Measurements from ENCODE around the gene TRDN. TPM values are rescaled to one million over a fixed set of nuclear protein-coding genes. Genes with fewer than 3 reads are reported as not detected.
"Not testable (repeated sequence)": the region's sequence is repeated elsewhere in the genome, so short reads cannot be mapped to it uniquely, and the experiment has no call there.

TRDN gene
- total RNA-seq, 1 experiment from 2014 or later, result 39.8 TPM

DNA sequence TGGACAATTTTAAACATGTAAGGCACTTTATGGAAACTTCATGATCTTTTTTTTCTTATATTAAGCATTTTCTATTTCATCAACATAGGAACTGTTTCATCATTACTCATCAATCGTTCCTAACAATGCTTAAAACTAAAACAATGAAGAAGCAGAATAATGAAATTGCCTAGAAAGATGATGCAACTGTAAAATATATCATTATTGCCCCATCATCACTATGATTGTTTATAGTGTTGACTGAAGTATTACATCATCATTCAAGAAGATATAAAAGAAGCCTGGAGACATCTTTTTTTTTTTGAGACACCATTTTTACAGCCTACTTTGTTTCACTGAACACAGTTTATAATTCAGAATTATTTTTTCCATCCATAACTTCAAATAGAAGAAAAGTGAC lies 147.2 kb downstream of the TRDN start:
- H3K36me3 Mint-ChIP-seq, result no peaks in the 10 kb centered on the region
- H3K9me3 Mint-ChIP-seq, result no peaks in the 10 kb centered on the region
- H3K4me1 Mint-ChIP-seq, result no peaks in the 10 kb centered on the region
- no peak overlapping the region for H3K4me3 Mint-ChIP-seq
- TF ChIP-seq CTCF (IDR thresholded peaks at IDR 0.05) (no peak), USF2 (CRISPR knock-in tag; IDR thresholded peaks at IDR 0.05) (no peak), CREB1 (CRISPR knock-in tag; IDR thresholded peaks at IDR 0.05) (no peak), FOXP4 (CRISPR knock-in tag; IDR thresholded peaks at IDR 0.05) (no peak), CREM (CRISPR knock-in tag; IDR thresholded peaks at IDR 0.05) (no peak), ZNF121 (CRISPR knock-in tag; IDR thresholded peaks at IDR 0.05) (no peak), PRRX2 (CRISPR knock-in tag; IDR thresholded peaks at IDR 0.05) (no peak), ETV6 (CRISPR knock-in tag; IDR thresholded peaks at IDR 0.05) (no peak), TP53 (CRISPR knock-in tag; IDR thresholded peaks at IDR 0.05) (no peak), ESRRA (CRISPR knock-in tag; IDR thresholded peaks at IDR 0.05; ENCODE audit: borderline replicate concordance) (no peak), SP1 (CRISPR knock-in tag; conservative IDR thresholded peaks at IDR 0.05) (no peak), ZBTB21 (CRISPR knock-in tag; IDR thresholded peaks at IDR 0.05; ENCODE audit: borderline replicate concordance) (no peak), ERG (CRISPR knock-in tag; IDR thresholded peaks at IDR 0.05) (no peak)
- TF ChIP-seq, protein P1, sequence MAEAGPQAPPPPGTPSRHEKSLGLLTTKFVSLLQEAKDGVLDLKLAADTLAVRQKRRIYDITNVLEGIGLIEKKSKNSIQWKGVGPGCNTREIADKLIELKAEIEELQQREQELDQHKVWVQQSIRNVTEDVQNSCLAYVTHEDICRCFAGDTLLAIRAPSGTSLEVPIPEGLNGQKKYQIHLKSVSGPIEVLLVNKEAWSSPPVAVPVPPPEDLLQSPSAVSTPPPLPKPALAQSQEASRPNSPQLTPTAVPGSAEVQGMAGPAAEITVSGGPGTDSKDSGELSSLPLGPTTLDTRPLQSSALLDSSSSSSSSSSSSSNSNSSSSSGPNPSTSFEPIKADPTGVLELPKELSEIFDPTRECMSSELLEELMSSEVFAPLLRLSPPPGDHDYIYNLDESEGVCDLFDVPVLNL (CRISPR knock-in tag; IDR thresholded peaks at IDR 0.05; ENCODE audit: borderline replicate concordance, low read depth), result no peak
- no peak overlapping the region for H3K27ac Mint-ChIP-seq
- no peak for ATAC-seq
- POLR2A ChIA-PET, result no interaction called here
- H3K27me3 Mint-ChIP-seq (ENCODE audit: low read depth), result no peaks in the 10 kb centered on the region
- CTCF ChIA-PET, result no interaction called here
- DNase-seq (ENCODE audit: low spot score), result no peak

- ChIA-PET POLR2A (no interaction called here), CTCF (no interaction called here)
- no peak for TF ChIP-seq ERG (CRISPR knock-in tag; IDR thresholded peaks at IDR 0.05)
- no peak for TF ChIP-seq ZBTB21 (CRISPR knock-in tag; IDR thresholded peaks at IDR 0.05; ENCODE audit: borderline replicate concordance)
- Mint-ChIP-seq H3K4me1 (no peaks in the 10 kb centered on the region), H3K4me3 (no peak overlapping the region), H3K27ac (no peak overlapping the region), H3K36me3 (no peaks in the 10 kb centered on the region), H3K9me3 (no peaks in the 10 kb centered on the region), H3K27me3 (ENCODE audit: low read depth) (no peaks in the 10 kb centered on the region; the same call in 1 of the 2 replicates)
- ATAC-seq, result no peak
- DNase-seq (ENCODE audit: low spot score), result no peak
Observed at GRCh38 chr6:123480986-123481385, 155.8 kb downstream of the TRDN start.

DNA sequence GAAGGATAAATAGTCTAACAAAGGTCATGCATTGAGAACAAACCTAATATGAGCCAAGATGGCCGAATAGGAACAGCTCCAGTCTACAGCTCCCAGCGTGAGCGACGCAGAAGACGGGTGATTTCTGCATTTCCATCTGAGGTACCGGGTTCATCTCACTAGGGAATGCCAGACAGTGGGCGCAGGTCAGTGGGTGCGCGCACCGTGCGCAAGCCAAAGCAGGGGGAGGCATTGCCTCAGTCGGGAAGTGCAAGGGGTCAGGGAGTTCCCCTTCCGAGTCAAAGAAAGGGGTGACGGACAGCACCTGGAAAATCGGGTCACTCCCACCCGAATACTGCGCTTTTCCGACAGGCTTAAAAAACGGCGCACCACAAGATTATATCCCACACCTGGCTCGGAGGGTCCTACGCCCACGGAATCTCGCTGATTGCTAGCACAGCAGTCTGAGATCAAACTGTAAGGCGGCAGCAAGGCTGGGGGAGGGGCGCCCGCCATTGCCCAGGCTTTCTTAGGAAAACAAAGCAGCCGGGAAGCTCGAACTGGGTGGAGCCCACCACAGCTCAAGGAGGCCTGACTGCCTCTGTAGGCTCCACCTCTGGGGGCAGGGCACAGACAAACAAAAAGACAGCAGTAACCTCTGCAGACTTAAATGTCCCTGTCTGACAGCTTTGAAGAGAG lies 164.6 kb downstream of the TRDN start:
- Mint-ChIP-seq H3K27ac (peak overlapping the region; percentile 96; the same call in 1 of the 2 replicates), H3K4me1 (peaks cover 14% of the 10 kb centered on the region), H3K9me3 (peaks cover 13% of the 10 kb centered on the region), H3K4me3 (peak overlapping the region; percentile 67)
- ATAC-seq; H3K27me3 Mint-ChIP-seq (ENCODE audit: low read depth); POLR2A ChIA-PET; H3K36me3 Mint-ChIP-seq: not testable (repeated sequence)
- peak; percentile 65 for DNase-seq (ENCODE audit: low spot score)
- CTCF ChIA-PET, result interaction anchor here (0.6 to 1.2 kb wide), 2 partner anchors 85 to 243 kb away, joined by 3 read pairs; no protein-coding TSS in a partner anchor
